Measurements from ENCODE around the gene UBE2Q1.

DNA sequence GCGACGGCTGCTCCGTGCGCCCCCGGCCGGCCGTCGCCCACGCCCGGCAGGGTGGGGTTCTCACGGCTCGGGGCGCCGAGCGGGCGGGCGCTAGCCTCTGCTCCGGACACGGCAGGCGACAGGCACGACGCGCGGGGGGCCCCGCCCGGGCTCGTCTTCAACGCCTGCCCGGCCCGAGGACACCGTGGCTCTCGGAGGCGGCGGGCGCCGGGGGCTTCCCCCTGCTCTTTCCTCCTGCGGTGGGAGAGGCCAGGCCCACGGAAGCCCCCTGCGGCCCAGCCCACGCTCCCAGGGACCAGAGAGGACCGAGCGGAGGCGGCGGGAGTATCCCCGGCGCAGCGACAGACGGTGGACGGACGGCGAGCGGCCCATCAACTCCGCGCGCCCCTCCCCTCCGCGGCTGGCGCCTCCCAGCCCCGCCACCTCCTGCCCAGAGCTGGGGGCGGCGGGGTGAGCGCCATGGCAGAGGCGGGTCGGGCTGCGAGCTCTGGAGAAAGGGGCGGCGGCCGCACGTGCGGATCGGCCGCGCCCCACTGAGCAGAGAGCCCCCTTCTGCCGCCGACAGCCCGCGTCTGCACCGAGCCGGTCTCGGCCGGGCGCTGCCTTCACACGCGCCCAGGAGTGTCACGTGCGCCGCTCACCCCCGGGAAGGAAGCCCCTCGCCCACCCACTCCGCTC lies 56.3 kb downstream of the UBE2Q1 start, which contains the start of the genes SHE and TDRD10:
- TF ChIP-seq, protein P1, sequence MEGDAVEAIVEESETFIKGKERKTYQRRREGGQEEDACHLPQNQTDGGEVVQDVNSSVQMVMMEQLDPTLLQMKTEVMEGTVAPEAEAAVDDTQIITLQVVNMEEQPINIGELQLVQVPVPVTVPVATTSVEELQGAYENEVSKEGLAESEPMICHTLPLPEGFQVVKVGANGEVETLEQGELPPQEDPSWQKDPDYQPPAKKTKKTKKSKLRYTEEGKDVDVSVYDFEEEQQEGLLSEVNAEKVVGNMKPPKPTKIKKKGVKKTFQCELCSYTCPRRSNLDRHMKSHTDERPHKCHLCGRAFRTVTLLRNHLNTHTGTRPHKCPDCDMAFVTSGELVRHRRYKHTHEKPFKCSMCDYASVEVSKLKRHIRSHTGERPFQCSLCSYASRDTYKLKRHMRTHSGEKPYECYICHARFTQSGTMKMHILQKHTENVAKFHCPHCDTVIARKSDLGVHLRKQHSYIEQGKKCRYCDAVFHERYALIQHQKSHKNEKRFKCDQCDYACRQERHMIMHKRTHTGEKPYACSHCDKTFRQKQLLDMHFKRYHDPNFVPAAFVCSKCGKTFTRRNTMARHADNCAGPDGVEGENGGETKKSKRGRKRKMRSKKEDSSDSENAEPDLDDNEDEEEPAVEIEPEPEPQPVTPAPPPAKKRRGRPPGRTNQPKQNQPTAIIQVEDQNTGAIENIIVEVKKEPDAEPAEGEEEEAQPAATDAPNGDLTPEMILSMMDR (conservative IDR thresholded peaks at IDR 0.05; ENCODE audit: low read depth, low read length) = no peak
- no peak for TF ChIP-seq CEBPB (IDR thresholded peaks at IDR 0.05; ENCODE audit: low read depth, low read length)

All from IMR-90 (cell line).